SK-N-SH treated with all-trans-retinoic acid at 6 μM for 48 hours (cell line): ENCODE results near the gene BUB1.

Experiments used
- CSDC2 ChIP-seq: fragments of 250-450 bp; sonication (Bioruptor Pico); IDR thresholded peaks from 2 replicates; pipeline ENCODE4 v1.5.0; 2020; ENCODE audit warnings: mild to moderate bottlenecking, moderate library complexity
- ZFP3 ChIP-seq: fragments of 250-450 bp; sonication (Bioruptor Pico); IDR thresholded peaks from 2 replicates; pipeline ENCODE4 v1.5.0; 2020; ENCODE audit warnings: mild to moderate bottlenecking, moderate library complexity

DNA sequence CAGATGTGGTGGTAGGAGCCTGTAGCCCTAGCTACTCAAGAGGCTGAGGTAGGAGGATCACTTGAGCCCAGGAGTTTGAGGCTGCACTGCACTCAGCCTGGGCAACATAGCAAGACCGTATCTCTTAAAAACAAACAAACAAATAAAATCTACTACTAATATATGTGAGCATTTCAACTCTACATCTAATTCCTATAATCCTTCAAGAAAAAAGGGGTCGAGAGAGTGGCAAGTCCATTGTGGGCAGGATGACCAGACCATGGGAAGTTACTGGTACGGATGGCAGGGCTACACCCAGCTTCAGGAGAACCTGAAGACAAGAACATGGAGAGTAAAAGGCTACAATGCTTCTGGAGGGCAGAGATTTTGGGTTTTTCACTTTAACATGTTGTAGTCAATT is 24.0 kb downstream of the BUB1 start:
- TF ChIP-seq CSDC2 (CRISPR knock-in tag), result no peak
- no peak for TF ChIP-seq ZFP3 (CRISPR knock-in tag)
